ENCODE data around the gene ZNF662. TPM values are rescaled to one million over a fixed set of nuclear protein-coding genes. Genes with fewer than 3 reads are reported as not detected.

The ZNF662 gene
- total RNA-seq, 1 donor from 2014 or later = 3.8 TPM

GRCh38 chr3:42887084-42887483, 18.9 kb upstream of the ZNF662 start:
- ATAC-seq = no peak

- ATAC-seq = no peak
These were observed 14.9 kb upstream of the ZNF662 start for GRCh38 chr3:42891042-42891441.

- ATAC-seq = no peak
These were observed 13.8 kb upstream of the ZNF662 start for GRCh38 chr3:42892169-42892568.

- no peak for ATAC-seq
These were observed 13.1 kb upstream of the ZNF662 start for GRCh38 chr3:42892807-42893206.

- ATAC-seq = no peak
These were observed 11.0 kb upstream of the ZNF662 start for GRCh38 chr3:42894698-42895579.

GRCh38 chr3:42895580-42895868, 10.4 kb upstream of the ZNF662 start:
- ATAC-seq = no peak

- no peak for ATAC-seq
These were observed 6.9 kb upstream of the ZNF662 start for GRCh38 chr3:42898896-42899675.

GRCh38 chr3:42900226-42901072, 5.5 kb upstream of the ZNF662 start:
- ATAC-seq = peak; percentile 95

- peak; percentile 78 for ATAC-seq
These were observed 4.9 kb upstream of the ZNF662 start for GRCh38 chr3:42901073-42901415.

GRCh38 chr3:42902257-42902656, 3.7 kb upstream of the ZNF662 start:
- no peak for ATAC-seq

GRCh38 chr3:42904076-42904475, 1.9 kb upstream of the ZNF662 start:
- ATAC-seq = no peak

- ATAC-seq = no peak
These were observed 237 bp upstream of the ZNF662 start for GRCh38 chr3:42905740-42906069.

GRCh38 chr3:42906848-42907183, 874 bp downstream of the ZNF662 start:
- ATAC-seq = no peak

- ATAC-seq = no peak
These were observed 2.7 kb downstream of the ZNF662 start for GRCh38 chr3:42908675-42909074.

- no peak for ATAC-seq
These were observed 5.6 kb downstream of the ZNF662 start for GRCh38 chr3:42911551-42911950.

GRCh38 chr3:42914771-42915515, 9.0 kb downstream of the ZNF662 start:
- no peak for ATAC-seq

- ATAC-seq = no peak
These were observed 17.7 kb downstream of the ZNF662 start for GRCh38 chr3:42923606-42924005.

GRCh38 chr3:42926310-42926709, 20.4 kb downstream of the ZNF662 start:
- no peak for ATAC-seq

- ATAC-seq = no peak
These were observed 28.2 kb downstream of the ZNF662 start for GRCh38 chr3:42934111-42934510.

GRCh38 chr3:42934910-42935309, 29.0 kb downstream of the ZNF662 start:
- ATAC-seq = no peak

- ATAC-seq = no peak
These were observed 29.5 kb downstream of the ZNF662 start for GRCh38 chr3:42935472-42935871.

GRCh38 chr3:42936157-42936981, 30.4 kb downstream of the ZNF662 start:
- ATAC-seq = peak; percentile 35

Measured in esophagus mucosa (tissue), 1 donor.